ENCODE results near the gene ICOS. TPM values are rescaled to one million over a fixed set of nuclear protein-coding genes. Genes with fewer than 3 reads are reported as not detected.
"Not testable (repeated sequence)": the region's sequence is repeated elsewhere in the genome, so short reads cannot be mapped to it uniquely, and the experiment has no call there.

The ICOS gene
- total RNA-seq, 1 donor from 2014 or later = not detected

GRCh38 chr2:203935568-203935967, 995 bp upstream of the ICOS start:
- H3K4me3 Mint-ChIP-seq (ENCODE audit: low read depth) = no peak overlapping the region
- no peak for TF ChIP-seq CTCF (IDR thresholded peaks at IDR 0.05; ENCODE audit: unreplicated experiment)
- no peaks in the 10 kb centered on the region for H3K36me3 Mint-ChIP-seq (ENCODE audit: insufficient read depth)
- peaks cover 6% of the 10 kb centered on the region for H3K9me3 Mint-ChIP-seq (ENCODE audit: low read depth)
- H3K27me3 Mint-ChIP-seq = peaks cover 5% of the 10 kb centered on the region
- H3K4me1 Mint-ChIP-seq (ENCODE audit: low read depth) = no peaks in the 10 kb centered on the region
- no peak overlapping the region for H3K27ac Mint-ChIP-seq
- no peak for DNase-seq (ENCODE audit: low spot score, unreplicated experiment)

GRCh38 chr2:203936949-203937348, 386 bp downstream of the ICOS start:
- H3K27ac Mint-ChIP-seq = no peak overlapping the region
- no peak for DNase-seq (ENCODE audit: low spot score, unreplicated experiment)
- no peak for TF ChIP-seq CTCF (IDR thresholded peaks at IDR 0.05; ENCODE audit: unreplicated experiment)
- no peak overlapping the region for H3K4me3 Mint-ChIP-seq (ENCODE audit: low read depth)
- H3K9me3 Mint-ChIP-seq (ENCODE audit: low read depth) = peaks cover 6% of the 10 kb centered on the region
- peaks cover 5% of the 10 kb centered on the region for H3K27me3 Mint-ChIP-seq
- H3K4me1 Mint-ChIP-seq (ENCODE audit: low read depth) = no peaks in the 10 kb centered on the region
- H3K36me3 Mint-ChIP-seq (ENCODE audit: insufficient read depth) = no peaks in the 10 kb centered on the region

- TF ChIP-seq CTCF (IDR thresholded peaks at IDR 0.05; ENCODE audit: unreplicated experiment) = no peak
- no peak overlapping the region for H3K4me3 Mint-ChIP-seq (ENCODE audit: low read depth)
- H3K36me3 Mint-ChIP-seq (ENCODE audit: insufficient read depth) = no peaks in the 10 kb centered on the region
These were observed 1.2 kb downstream of the ICOS start for GRCh38 chr2:203937788-203938187.

GRCh38 chr2:203940039-203940438, 3.5 kb downstream of the ICOS start:
- Mint-ChIP-seq H3K9me3 (ENCODE audit: low read depth) (peaks cover 14% of the 10 kb centered on the region), H3K4me3 (ENCODE audit: low read depth) (no peak overlapping the region), H3K27ac (no peak overlapping the region), H3K36me3 (ENCODE audit: insufficient read depth) (peaks cover 2% of the 10 kb centered on the region), H3K4me1 (ENCODE audit: low read depth) (no peaks in the 10 kb centered on the region), H3K27me3 (peaks cover 2% of the 10 kb centered on the region)
- TF ChIP-seq CTCF (IDR thresholded peaks at IDR 0.05; ENCODE audit: unreplicated experiment) = no peak
- DNase-seq (ENCODE audit: low spot score, unreplicated experiment) = no peak

More at GRCh38 chr2:203937788-203938187, 1.2 kb downstream of the ICOS start:
- DNase-seq (ENCODE audit: low spot score, unreplicated experiment) = no peak
- Mint-ChIP-seq H3K27ac (no peak overlapping the region), H3K4me1 (ENCODE audit: low read depth) (no peaks in the 10 kb centered on the region), H3K9me3 (ENCODE audit: low read depth) (peaks cover 6% of the 10 kb centered on the region), H3K27me3 (peaks cover 5% of the 10 kb centered on the region)

GRCh38 chr2:203943493-203944382, 7.2 kb downstream of the ICOS start:
- not testable (repeated sequence) for H3K36me3 Mint-ChIP-seq (ENCODE audit: insufficient read depth); H3K9me3 Mint-ChIP-seq (ENCODE audit: low read depth); H3K27ac Mint-ChIP-seq; H3K27me3 Mint-ChIP-seq; H3K4me3 Mint-ChIP-seq (ENCODE audit: low read depth); DNase-seq (ENCODE audit: low spot score, unreplicated experiment); H3K4me1 Mint-ChIP-seq (ENCODE audit: low read depth)

GRCh38 chr2:203948733-203949132, 12.2 kb downstream of the ICOS start:
- no peak for TF ChIP-seq CTCF (IDR thresholded peaks at IDR 0.05; ENCODE audit: unreplicated experiment)

More at GRCh38 chr2:203948733-203949132, 12.2 kb downstream of the ICOS start:
- H3K27me3 Mint-ChIP-seq = no peaks in the 10 kb centered on the region
- peaks cover 2% of the 10 kb centered on the region for H3K36me3 Mint-ChIP-seq (ENCODE audit: insufficient read depth)
- H3K27ac Mint-ChIP-seq = no peak overlapping the region
- peaks cover 6% of the 10 kb centered on the region for H3K9me3 Mint-ChIP-seq (ENCODE audit: low read depth)
- H3K4me3 Mint-ChIP-seq (ENCODE audit: low read depth) = no peak overlapping the region
- no peak for DNase-seq (ENCODE audit: low spot score, unreplicated experiment)
- peaks cover 5% of the 10 kb centered on the region for H3K4me1 Mint-ChIP-seq (ENCODE audit: low read depth)

Data from progenitor cell of endocrine pancreas (in vitro differentiated cells).